ENCODE measurements around the gene RNASEH2A. TPM values are rescaled to one million over a fixed set of nuclear protein-coding genes. Genes with fewer than 3 reads are reported as not detected.

Gene RNASEH2A
- total RNA-seq, 1 donor from 2014 or later, result 33.9 TPM

GRCh38 chr19:12856653-12857052, 50.3 kb downstream of the RNASEH2A start:
- intact Hi-C loops (cut with micrococcal nuclease), result no loop called here

- intact Hi-C loops (cut with micrococcal nuclease), result no loop called here
Observed at GRCh38 chr19:12858041-12858928, 51.9 kb downstream of the RNASEH2A start.

DNA sequence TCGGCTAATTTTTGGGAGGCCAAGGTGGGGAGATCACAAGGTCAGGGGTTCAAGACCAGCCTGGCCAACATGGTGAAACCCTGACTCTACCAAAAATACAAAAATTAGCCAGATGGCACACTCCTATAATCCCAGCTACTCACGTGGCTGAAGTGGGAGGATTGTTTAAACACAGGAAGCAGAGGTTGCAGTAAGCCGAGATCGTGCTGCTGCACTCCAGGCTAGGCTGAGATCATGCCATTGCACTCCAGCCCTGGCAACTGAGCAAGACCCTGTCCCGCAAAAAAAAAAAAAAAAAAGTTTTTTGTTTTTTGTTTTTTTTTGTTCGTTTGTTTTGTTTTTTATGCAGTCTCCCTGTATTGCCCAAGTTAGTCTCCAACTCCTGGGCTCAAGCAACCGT, 53.2 kb downstream of the RNASEH2A start:
- intact Hi-C loops (cut with micrococcal nuclease), result no loop called here

Other genes with a start within 250 kb of the RNASEH2A start
- 13.2 TPM in 2 replicates for gene ZNF490, start 195.8 kb upstream of the RNASEH2A start, total RNA-seq
- 30.6 and 34.4 TPM in 2 replicates for gene ZNF791, start 195.7 kb upstream of the RNASEH2A start, total RNA-seq
- 120 and 134 TPM in 2 replicates for gene MAN2B1, start 139.8 kb upstream of the RNASEH2A start, total RNA-seq
- gene WDR83, start 139.8 kb upstream of the RNASEH2A start, total RNA-seq, result 18.4 and 18.6 TPM in 2 replicates
- 94.8 and 101 TPM in 2 replicates for gene DHPS, start 124.7 kb upstream of the RNASEH2A start, total RNA-seq
- gene GNG14, start 118.6 kb upstream of the RNASEH2A start, total RNA-seq, result not detected in 2 replicates
- gene FBXW9, start 110.0 kb upstream of the RNASEH2A start, total RNA-seq, result 6.2 and 6.8 TPM in 2 replicates
- gene TNPO2, start 82.7 kb upstream of the RNASEH2A start, total RNA-seq, result 82.2 and 84.3 TPM in 2 replicates
- 176 and 181 TPM in 2 replicates for gene TRIR, start 71.9 kb upstream of the RNASEH2A start, total RNA-seq
- gene GET3, start 69.1 kb upstream of the RNASEH2A start, total RNA-seq, result 61.5 and 68.5 TPM in 2 replicates
- gene BEST2, start 54.8 kb upstream of the RNASEH2A start, total RNA-seq, result not detected in 2 replicates
- gene HOOK2, start 31.0 kb upstream of the RNASEH2A start, total RNA-seq, result 12.0 and 14.6 TPM in 2 replicates
- gene JUNB, start 15.1 kb upstream of the RNASEH2A start, total RNA-seq, result 101 and 105 TPM in 2 replicates
- gene PRDX2, start 4.8 kb upstream of the RNASEH2A start, total RNA-seq, result 278 and 282 TPM in 2 replicates
- gene THSD8, start 4.5 kb upstream of the RNASEH2A start, total RNA-seq, result 26.6 and 29.4 TPM in 2 replicates
- gene RTBDN, start 28.0 kb downstream of the RNASEH2A start, total RNA-seq, result not detected in 2 replicates
- gene MAST1, start 31.9 kb downstream of the RNASEH2A start, total RNA-seq, result 0.73 and 1.0 TPM in 2 replicates
- gene DNASE2, start 74.9 kb downstream of the RNASEH2A start, total RNA-seq, result 22.6 and 22.7 TPM in 2 replicates
- gene KLF1, start 80.6 kb downstream of the RNASEH2A start, total RNA-seq, result 0.11 and 0.32 TPM in 2 replicates
- 40.9 and 43.2 TPM in 2 replicates for gene GCDH, start 84.6 kb downstream of the RNASEH2A start, total RNA-seq
- gene SYCE2, start 112.7 kb downstream of the RNASEH2A start, total RNA-seq, result 2.5 and 3.8 TPM in 2 replicates
- gene FARSA, start 127.1 kb downstream of the RNASEH2A start, total RNA-seq, result 100 TPM in 2 replicates
- 1,104 and 1,112 TPM in 2 replicates for gene CALR, start 132.0 kb downstream of the RNASEH2A start, total RNA-seq
- 115 and 119 TPM in 2 replicates for gene RAD23A, start 139.3 kb downstream of the RNASEH2A start, total RNA-seq
- 17.6 and 19.6 TPM in 2 replicates for gene GADD45GIP1, start 150.6 kb downstream of the RNASEH2A start, total RNA-seq
- gene DAND5, start 163.0 kb downstream of the RNASEH2A start, total RNA-seq, result not detected in 2 replicates
- 0.91 and 1.3 TPM in 2 replicates for gene NFIX, start 188.9 kb downstream of the RNASEH2A start, total RNA-seq